ENCODE results near the gene TRIM8.

The TRIM8 gene

GRCh38 chr10:102657451-102657850 is 13.2 kb downstream of the TRIM8 start:
- H3K4me3 ChIP-seq (ENCODE audit: low read depth, low read length), result no peak overlapping the region
- TF ChIP-seq, protein P1, sequence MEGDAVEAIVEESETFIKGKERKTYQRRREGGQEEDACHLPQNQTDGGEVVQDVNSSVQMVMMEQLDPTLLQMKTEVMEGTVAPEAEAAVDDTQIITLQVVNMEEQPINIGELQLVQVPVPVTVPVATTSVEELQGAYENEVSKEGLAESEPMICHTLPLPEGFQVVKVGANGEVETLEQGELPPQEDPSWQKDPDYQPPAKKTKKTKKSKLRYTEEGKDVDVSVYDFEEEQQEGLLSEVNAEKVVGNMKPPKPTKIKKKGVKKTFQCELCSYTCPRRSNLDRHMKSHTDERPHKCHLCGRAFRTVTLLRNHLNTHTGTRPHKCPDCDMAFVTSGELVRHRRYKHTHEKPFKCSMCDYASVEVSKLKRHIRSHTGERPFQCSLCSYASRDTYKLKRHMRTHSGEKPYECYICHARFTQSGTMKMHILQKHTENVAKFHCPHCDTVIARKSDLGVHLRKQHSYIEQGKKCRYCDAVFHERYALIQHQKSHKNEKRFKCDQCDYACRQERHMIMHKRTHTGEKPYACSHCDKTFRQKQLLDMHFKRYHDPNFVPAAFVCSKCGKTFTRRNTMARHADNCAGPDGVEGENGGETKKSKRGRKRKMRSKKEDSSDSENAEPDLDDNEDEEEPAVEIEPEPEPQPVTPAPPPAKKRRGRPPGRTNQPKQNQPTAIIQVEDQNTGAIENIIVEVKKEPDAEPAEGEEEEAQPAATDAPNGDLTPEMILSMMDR (IDR thresholded peaks at IDR 0.05; ENCODE audit: insufficient read depth, low read length, missing control alignments), result no peak
- no peak for DNase-seq (ENCODE audit: low read depth, low spot score)
- ChIA-PET POLR2A (interaction anchor here (0.9 kb wide), 1 partner anchor 11 kb away, joined by 3 read pairs; no protein-coding TSS in a partner anchor), CTCF (interaction anchor here (1.6 to 2.5 kb wide), 2 partner anchors 13 kb away, joined by 5 to 11 read pairs; partner anchors contain the start of gene TRIM8)

DNA sequence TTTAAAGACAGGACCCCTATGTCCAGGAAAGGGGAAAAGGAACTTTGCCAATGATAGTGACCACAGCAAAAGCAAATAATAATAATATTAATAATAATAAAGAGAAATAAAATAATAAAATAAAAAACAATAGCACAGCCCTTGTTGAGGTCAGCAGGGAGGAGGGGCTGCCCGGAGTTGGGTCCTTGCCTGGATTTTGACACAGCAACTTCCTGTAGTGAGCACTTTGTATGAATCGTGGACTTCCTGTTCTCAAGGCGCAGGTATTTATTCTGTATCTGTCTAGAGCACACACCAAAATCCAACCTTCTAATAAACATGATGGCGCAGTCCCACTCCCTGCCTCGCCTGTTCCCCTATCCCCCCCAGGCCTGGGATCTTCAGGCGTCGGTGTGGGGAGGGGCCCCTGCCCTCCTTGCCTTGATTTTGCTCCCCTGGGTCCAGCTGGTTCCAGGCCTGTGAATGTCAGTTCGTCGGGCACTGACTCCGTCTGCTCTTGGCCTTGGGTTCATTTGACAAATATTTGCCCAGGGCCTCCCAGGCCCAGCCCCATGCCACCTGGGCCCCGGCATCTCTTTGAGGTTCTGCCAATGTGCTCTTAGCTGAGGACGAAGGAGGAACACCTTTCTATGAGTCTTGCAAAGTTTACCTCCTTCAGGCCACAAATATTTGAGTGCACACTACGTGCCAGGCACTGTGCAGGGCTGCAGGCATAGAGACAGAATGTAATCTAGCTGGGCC is 13.9 kb downstream of the TRIM8 start:
- CTCF ChIA-PET, result interaction anchor here (0.8 to 2.5 kb wide), 5 partner anchors 12 to 244 kb away, joined by 3 to 11 read pairs (median 3); no protein-coding TSS in a partner anchor
- TF ChIP-seq, protein P1 (IDR thresholded peaks at IDR 0.05; ENCODE audit: insufficient read depth, low read length, missing control alignments), result no peak
- no peak overlapping the region for H3K4me3 ChIP-seq (ENCODE audit: low read depth, low read length)
- DNase-seq (ENCODE audit: low read depth, low spot score), result no peak
- POLR2A ChIA-PET, result interaction anchor here (0.6 to 0.9 kb wide), 2 partner anchors 12 to 375 kb away, joined by 3 to 5 read pairs; no protein-coding TSS in a partner anchor

DNA sequence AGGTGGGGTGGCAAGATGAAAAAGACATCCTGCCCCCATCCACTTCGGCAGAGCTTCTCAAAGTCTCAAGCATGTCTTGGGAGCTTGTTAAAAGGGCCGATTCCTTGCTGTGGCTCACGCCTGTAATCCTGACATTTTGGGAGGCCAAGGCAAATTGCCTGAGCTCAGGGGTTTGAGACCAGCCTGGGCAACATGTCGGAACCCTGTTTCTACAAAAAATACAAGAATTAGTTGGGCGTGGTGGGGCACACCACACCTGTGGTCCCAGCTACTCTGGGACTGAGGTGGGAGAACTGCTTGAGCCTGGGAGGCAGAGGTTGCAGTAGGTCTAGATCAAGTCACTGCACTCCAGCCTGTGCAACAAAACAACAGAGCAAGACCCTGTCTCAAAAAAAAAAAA is 14.5 kb downstream of the TRIM8 start:
- TF ChIP-seq, protein P1 (IDR thresholded peaks at IDR 0.05; ENCODE audit: insufficient read depth, low read length, missing control alignments), result no peak
- ChIA-PET POLR2A (interaction anchor here (0.6 kb wide), 1 partner anchor 374 kb away, joined by 5 read pairs; no protein-coding TSS in a partner anchor), CTCF (interaction anchor here (0.8 to 2.5 kb wide), 5 partner anchors 12 to 243 kb away, joined by 3 to 11 read pairs (median 3); no protein-coding TSS in a partner anchor)
- DNase-seq (ENCODE audit: low read depth, low spot score), result no peak
- H3K4me3 ChIP-seq (ENCODE audit: low read depth, low read length), result no peak overlapping the region

GRCh38 chr10:102660888-102661657 is 16.8 kb downstream of the TRIM8 start:
- H3K4me3 ChIP-seq (ENCODE audit: low read depth, low read length), result no peak overlapping the region
- TF ChIP-seq, protein P1 (IDR thresholded peaks at IDR 0.05; ENCODE audit: insufficient read depth, low read length, missing control alignments), result no peak
- POLR2A ChIA-PET, result interaction anchor here (0.8 to 1.8 kb wide), 4 partner anchors 9 to 19 kb away, joined by 3 to 6 read pairs (median 4); no protein-coding TSS in a partner anchor
- no peak for DNase-seq (ENCODE audit: low read depth, low spot score)
- CTCF ChIA-PET, result interaction anchor here (1.1 to 7.1 kb wide), 5 partner anchors 8 to 158 kb away, joined by 3 to 55 read pairs (median 5); no protein-coding TSS in a partner anchor

DNA sequence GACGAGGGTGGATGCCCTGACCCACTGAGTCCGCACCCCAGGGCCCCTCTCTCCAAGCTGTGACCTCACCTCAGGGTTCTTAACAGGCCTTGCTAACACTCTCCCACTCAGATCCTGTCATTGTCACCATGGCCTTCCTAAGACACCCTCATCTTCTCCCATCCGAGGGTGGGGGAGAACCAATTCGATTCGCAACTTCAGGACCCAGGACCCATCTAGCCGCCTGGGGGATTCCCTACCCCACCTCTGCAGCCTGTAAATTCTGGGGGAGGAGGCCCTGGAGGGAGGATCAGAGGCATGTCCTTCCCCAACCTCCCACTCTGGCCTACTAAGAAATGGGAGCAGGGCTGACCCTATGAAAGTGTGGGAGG is 17.4 kb downstream of the TRIM8 start:
- POLR2A ChIA-PET, result interaction anchor here (0.9 to 1.8 kb wide), 3 partner anchors 8 to 14 kb away, joined by 3 to 6 read pairs (median 5); no protein-coding TSS in a partner anchor

More for the DNA sequence above, 17.4 kb downstream of the TRIM8 start:
- CTCF ChIA-PET, result interaction anchor here (1.0 to 7.1 kb wide), 5 partner anchors 10 to 158 kb away, joined by 3 to 55 read pairs (median 3); no protein-coding TSS in a partner anchor
- no peak overlapping the region for H3K4me3 ChIP-seq (ENCODE audit: low read depth, low read length)
- TF ChIP-seq, protein P1 (IDR thresholded peaks at IDR 0.05; ENCODE audit: insufficient read depth, low read length, missing control alignments), result no peak
- no peak for DNase-seq (ENCODE audit: low read depth, low spot score)

Data from AG04449 (cell line).